ENCODE data around the gene RTP2.

DNA sequence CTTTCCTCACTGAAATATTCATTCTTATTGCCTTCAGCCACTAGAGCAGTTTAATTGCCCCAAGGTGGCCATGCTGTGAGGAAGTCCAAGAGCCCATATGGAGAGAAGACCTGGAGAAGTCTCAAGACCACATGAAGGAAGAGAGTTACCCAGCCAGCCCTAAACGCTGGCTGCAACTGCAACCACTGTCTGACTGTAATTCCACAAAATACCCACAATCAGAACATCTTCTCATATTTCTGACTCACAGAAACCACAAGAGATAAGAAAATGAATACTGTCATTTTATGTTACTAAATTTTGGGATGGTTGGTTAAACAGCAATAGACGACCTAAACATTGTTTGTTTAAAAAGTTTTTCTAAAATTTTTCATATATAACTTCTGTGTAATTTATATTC, 17.5 kb downstream of the RTP2 start:
- TF ChIP-seq CTCF (conservative IDR thresholded peaks at IDR 0.05 in 1 of 2, IDR thresholded peaks at IDR 0.05 in 1 of 2; ENCODE audit: extremely low read depth in 1 of 2, insufficient read depth in 1 of 2, low read depth in 1 of 2, low read length in 2 of 2) (no peak), EZH2 (IDR thresholded peaks at IDR 0.05; ENCODE audit: borderline replicate concordance, low read length) (no peak)

Measured in mammary epithelial cell (primary cell).